BLaER1 (cell line): ENCODE measurements around the gene POLR3A.

Experiments
- H3K27ac ChIP-seq: shearing (Covaris generic); formaldehyde crosslinking; 2 replicates; pipeline ENCODE4 v1.8.1; 2022
- H3K27me3 ChIP-seq: shearing (Covaris generic); formaldehyde crosslinking; 2 replicates; pipeline ENCODE4 v1.8.1; 2022
- H3K36me3 ChIP-seq: shearing (Covaris generic); formaldehyde crosslinking; 2 replicates; pipeline ENCODE4 v1.8.1; 2022
- H3K4me1 ChIP-seq: shearing (Covaris generic); formaldehyde crosslinking; 2 replicates; pipeline ENCODE4 v1.8.1; 2022
- H3K4me2 ChIP-seq: shearing (Covaris generic); formaldehyde crosslinking; 2 replicates; pipeline ENCODE4 v1.8.1; 2022
- H3K4me3 ChIP-seq: shearing (Covaris generic); formaldehyde crosslinking; 2 replicates; pipeline ENCODE4 v1.8.1; 2022
- H3K9ac ChIP-seq: shearing (Covaris generic); formaldehyde crosslinking; 2 replicates; pipeline ENCODE4 v1.8.1; 2022
- H3K9me3 ChIP-seq: shearing (Covaris generic); formaldehyde crosslinking; 2 replicates; pipeline ENCODE4 v1.8.1; 2022
- H4K20me1 ChIP-seq: shearing (Covaris generic); formaldehyde crosslinking; 2 replicates; pipeline ENCODE4 v1.8.1; 2022
- Cebpa-rat ChIP-seq: shearing (Covaris generic); IDR thresholded peaks from 2 replicates; pipeline ENCODE4 v1.8.1; 2022

The POLR3A gene

GRCh38 chr10:77971804-77972144 lies 57.5 kb downstream of the POLR3A start:
- TF ChIP-seq Cebpa-rat = no peak
- Histone ChIP-seq H3K4me2 (no peak overlapping the region), H3K4me3 (no peak overlapping the region), H4K20me1 (no peaks in the 10 kb centered on the region), H3K9me3 (no peaks in the 10 kb centered on the region), H3K4me1 (peaks cover 22% of the 10 kb centered on the region), H3K27me3 (no peaks in the 10 kb centered on the region), H3K27ac (peak overlapping the region; percentile 53), H3K36me3 (peaks cover 21% of the 10 kb centered on the region), H3K9ac (no peak overlapping the region)

- H3K4me2 ChIP-seq = peak overlapping the region; percentile 51
- H3K27ac ChIP-seq = peak overlapping the region; percentile 53
- H3K9ac ChIP-seq = peak overlapping the region; percentile 34; the same call in 1 of the 2 replicates
- H3K4me3 ChIP-seq = no peak overlapping the region
- TF ChIP-seq Cebpa-rat = no peak
- H3K4me1 ChIP-seq = peaks cover 27% of the 10 kb centered on the region
- 0 out of 2 replicates have a peak, but pooled peaks cover 3% of the 10 kb centered on the region for H3K9me3 ChIP-seq
- H4K20me1 ChIP-seq = no peaks in the 10 kb centered on the region
- H3K36me3 ChIP-seq = peaks cover 15% of the 10 kb centered on the region
- H3K27me3 ChIP-seq = no peaks in the 10 kb centered on the region
These were observed 58.2 kb downstream of the POLR3A start for GRCh38 chr10:77970869-77971803.

GRCh38 chr10:77969114-77969513 lies 60.2 kb downstream of the POLR3A start:
- Histone ChIP-seq H3K9ac (no peak overlapping the region), H3K4me3 (no peak overlapping the region), H3K4me2 (no peak overlapping the region), H3K9me3 (peaks cover 8% of the 10 kb centered on the region), H4K20me1 (no peaks in the 10 kb centered on the region), H3K4me1 (peaks cover 27% of the 10 kb centered on the region), H3K36me3 (no peaks in the 10 kb centered on the region), H3K27ac (no peak overlapping the region), H3K27me3 (no peaks in the 10 kb centered on the region)
- no peak for TF ChIP-seq Cebpa-rat

- Histone ChIP-seq H3K9me3 (peaks cover 17% of the 10 kb centered on the region), H3K4me1 (peaks cover 27% of the 10 kb centered on the region), H3K36me3 (no peaks in the 10 kb centered on the region), H3K4me2 (peak overlapping the region; percentile 43), H3K4me3 (no peak overlapping the region), H3K9ac (no peak overlapping the region), H3K27ac (no peak overlapping the region), H3K27me3 (no peaks in the 10 kb centered on the region), H4K20me1 (no peaks in the 10 kb centered on the region)
- no peak for TF ChIP-seq Cebpa-rat
These were observed 61.7 kb downstream of the POLR3A start for GRCh38 chr10:77967611-77968022.

GRCh38 chr10:77965294-77965693 lies 64.0 kb downstream of the POLR3A start:
- peaks cover 17% of the 10 kb centered on the region for H3K9me3 ChIP-seq

GRCh38 chr10:77964811-77965210 lies 64.5 kb downstream of the POLR3A start:
- Histone ChIP-seq H3K4me1 (peaks cover 17% of the 10 kb centered on the region), H3K4me2 (no peak overlapping the region), H3K27me3 (no peaks in the 10 kb centered on the region), H3K9me3 (peaks cover 17% of the 10 kb centered on the region), H3K4me3 (no peak overlapping the region), H4K20me1 (no peaks in the 10 kb centered on the region), H3K36me3 (no peaks in the 10 kb centered on the region), H3K9ac (no peak overlapping the region), H3K27ac (no peak overlapping the region)
- no peak for TF ChIP-seq Cebpa-rat

More at GRCh38 chr10:77965294-77965693, 64.0 kb downstream of the POLR3A start:
- no peak for TF ChIP-seq Cebpa-rat
- no peaks in the 10 kb centered on the region for H4K20me1 ChIP-seq
- no peak overlapping the region for H3K4me2 ChIP-seq
- H3K4me3 ChIP-seq = no peak overlapping the region
- H3K27ac ChIP-seq = no peak overlapping the region
- H3K4me1 ChIP-seq = peaks cover 17% of the 10 kb centered on the region
- H3K27me3 ChIP-seq = no peaks in the 10 kb centered on the region
- no peak overlapping the region for H3K9ac ChIP-seq
- no peaks in the 10 kb centered on the region for H3K36me3 ChIP-seq

GRCh38 chr10:77963901-77964300 lies 65.4 kb downstream of the POLR3A start:
- Histone ChIP-seq H3K9ac (no peak overlapping the region), H3K9me3 (peaks cover 23% of the 10 kb centered on the region), H3K36me3 (no peaks in the 10 kb centered on the region), H4K20me1 (no peaks in the 10 kb centered on the region), H3K4me1 (peaks cover 17% of the 10 kb centered on the region), H3K27ac (no peak overlapping the region), H3K4me3 (no peak overlapping the region), H3K27me3 (no peaks in the 10 kb centered on the region), H3K4me2 (no peak overlapping the region)
- no peak for TF ChIP-seq Cebpa-rat

GRCh38 chr10:77962350-77963146 lies 66.8 kb downstream of the POLR3A start:
- no peaks in the 10 kb centered on the region for H3K36me3 ChIP-seq
- no peak overlapping the region for H3K4me2 ChIP-seq
- no peaks in the 10 kb centered on the region for H3K27me3 ChIP-seq
- TF ChIP-seq Cebpa-rat = no peak
- H3K9ac ChIP-seq = no peak overlapping the region
- peaks cover 23% of the 10 kb centered on the region for H3K9me3 ChIP-seq
- no peaks in the 10 kb centered on the region for H4K20me1 ChIP-seq
- no peak overlapping the region for H3K4me3 ChIP-seq
- peaks cover 13% of the 10 kb centered on the region for H3K4me1 ChIP-seq
- no peak overlapping the region for H3K27ac ChIP-seq

- no peak for TF ChIP-seq Cebpa-rat
- Histone ChIP-seq H3K9ac (no peak overlapping the region), H3K36me3 (no peaks in the 10 kb centered on the region), H3K4me3 (no peak overlapping the region), H3K27me3 (no peaks in the 10 kb centered on the region), H4K20me1 (no peaks in the 10 kb centered on the region), H3K9me3 (peaks cover 23% of the 10 kb centered on the region), H3K4me1 (peaks cover 5% of the 10 kb centered on the region), H3K4me2 (no peak overlapping the region), H3K27ac (no peak overlapping the region)
These were observed 67.6 kb downstream of the POLR3A start for GRCh38 chr10:77961668-77962067.

- no peaks in the 10 kb centered on the region for H4K20me1 ChIP-seq
- no peak for TF ChIP-seq Cebpa-rat
- no peaks in the 10 kb centered on the region for H3K27me3 ChIP-seq
- H3K9ac ChIP-seq = no peak overlapping the region
- H3K4me1 ChIP-seq = no peaks in the 10 kb centered on the region
- H3K9me3 ChIP-seq = peaks cover 19% of the 10 kb centered on the region
- no peak overlapping the region for H3K27ac ChIP-seq
- no peak overlapping the region for H3K4me2 ChIP-seq
- no peak overlapping the region for H3K4me3 ChIP-seq
- H3K36me3 ChIP-seq = no peaks in the 10 kb centered on the region
These were observed 68.4 kb downstream of the POLR3A start for GRCh38 chr10:77960829-77961329.
